Esophagus (tissue), 2 donors: ENCODE data around the gene SUN1. TPM values are rescaled to one million over a fixed set of nuclear protein-coding genes. Genes with fewer than 3 reads are reported as not detected.
A peak's percentile ranks its signal among the peaks of the same experiment; 100 is the strongest.

Source experiments
- H3K27ac ChIP-seq, 2 donors: one replicate each; pipeline ENCODE4 v1.5.1; 2013; ENCODE audit warnings: low read depth in 2 of 2, mild to moderate bottlenecking in 2 of 2, inconsistent platforms in 1 of 2, low read length in 1 of 2, moderate library complexity in 1 of 2
- H3K27me3 ChIP-seq, 2 donors: one replicate each; pipeline ENCODE4 v1.6.1; 2013; ENCODE audit warnings: low read length in 2 of 2, control low read depth in 1 of 2, mild to moderate bottlenecking in 1 of 2; ENCODE audit not compliant: insufficient read depth in 2 of 2, control insufficient read depth in 1 of 2
- H3K36me3 ChIP-seq, 2 donors: one replicate each; pipeline ENCODE4 v1.6.1; 2013; ENCODE audit warnings: low read length in 1 of 2; ENCODE audit not compliant: control insufficient read depth in 2 of 2, insufficient read depth in 2 of 2
- H3K4me1 ChIP-seq, 2 donors: one replicate each; pipeline ENCODE4 v1.6.1; 2013; ENCODE audit warnings: low read length in 1 of 2; ENCODE audit not compliant: control insufficient read depth in 2 of 2, insufficient read depth in 2 of 2
- H3K4me3 ChIP-seq, 2 donors: one replicate each; pipeline ENCODE4 v1.5.1; 2013; ENCODE audit warnings: low read length in 2 of 2, mild to moderate bottlenecking in 2 of 2, low read depth in 1 of 2, moderate library complexity in 1 of 2
- H3K9me3 ChIP-seq, 2 donors: one replicate each; pipeline ENCODE4 v1.6.1; 2013; ENCODE audit warnings: mild to moderate bottlenecking in 2 of 2, low read depth in 1 of 2, low read length in 1 of 2, moderate library complexity in 1 of 2; ENCODE audit not compliant: control insufficient read depth in 2 of 2, insufficient read depth in 1 of 2
- WGBS, 2 donors: extraction: QIAGEN DNeasy Blood & Tissue Kit; methylation state at CpG; one replicate each; pipeline ENCODE4 v1.1.7; 2013; 5-methylcytosine and 5-hydroxymethylcytosine counted together
- polyA plus RNA-seq, 2 donors: library from polyadenylated mRNA; stranded (reverse); fragments of 200-250 nt; gene quantifications; one replicate each; pipeline ENCODE4 v1.2.3, GENCODE V29; 2013
- donor health status: healthy with polysubstance abuse.
- donor health status: Bipolar disorder and iron deficiency.

The SUN1 gene
- polyA plus RNA-seq, 2 donors: 54.7 to 91.6 TPM

DNA sequence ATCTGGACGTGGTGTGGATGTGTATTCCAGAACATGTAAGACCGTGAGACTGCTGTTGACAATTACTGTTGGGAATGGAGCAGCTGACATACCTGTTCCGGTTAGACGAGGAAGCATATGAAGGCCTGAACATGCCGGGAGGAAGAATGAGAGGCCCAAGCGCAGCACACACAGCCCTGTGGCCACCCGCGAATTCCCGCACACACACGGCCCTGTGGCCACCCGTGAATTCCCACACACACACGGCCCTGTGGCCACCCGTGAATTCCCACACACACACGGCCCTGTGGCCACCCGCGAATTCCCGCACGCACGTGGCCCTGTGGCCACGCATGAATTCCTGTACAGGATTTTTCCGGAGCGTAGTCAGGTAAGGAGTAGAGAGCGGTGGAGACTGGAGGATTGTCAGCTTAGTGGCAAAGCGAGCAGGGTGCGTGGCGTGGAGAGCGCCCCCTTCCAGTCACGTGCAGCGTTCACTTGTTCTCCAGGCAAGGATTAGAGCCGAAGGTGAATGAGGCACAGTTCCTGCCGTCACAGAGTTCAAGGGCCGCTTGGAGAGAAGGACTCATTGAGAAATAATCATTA lies 9.5 kb upstream of the SUN1 start:
- WGBS, 2 donors: 74 to 84% methylated on average over 32 of the region's 32 CpGs
- H3K36me3 ChIP-seq: peaks cover 0 to 5% of the 10 kb centered on the region in 2 donors
- peak overlapping the region in 1 of 2 donors; percentile 85 for H3K27ac ChIP-seq
- no peaks in the 10 kb centered on the region for H3K9me3 ChIP-seq
- no peaks in the 10 kb centered on the region for H3K27me3 ChIP-seq
- H3K4me1 ChIP-seq: peaks cover 2 to 7% of the 10 kb centered on the region in 2 donors
- H3K4me3 ChIP-seq: no peak overlapping the region

DNA sequence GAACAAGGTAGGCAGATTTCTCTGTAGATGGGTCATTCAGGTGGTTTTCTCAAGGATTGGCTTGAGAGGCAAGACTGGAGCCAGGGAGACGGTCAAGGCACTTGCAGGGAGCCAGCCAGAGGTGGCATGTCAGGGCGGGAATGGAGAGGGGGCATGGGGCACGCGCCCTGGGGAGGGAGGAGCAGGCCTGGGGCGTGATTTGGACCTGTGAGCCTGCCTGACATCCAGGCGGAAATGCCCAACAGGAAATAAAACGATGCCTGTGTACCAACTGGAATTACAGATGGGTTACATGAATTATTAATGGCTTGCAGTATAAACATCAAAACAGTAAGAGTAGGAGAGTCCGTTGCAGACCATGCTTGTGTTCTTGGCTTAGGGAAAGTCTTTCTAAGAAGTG lies 8.6 kb upstream of the SUN1 start:
- no peaks in the 10 kb centered on the region for H3K27me3 ChIP-seq
- no peaks in the 10 kb centered on the region for H3K9me3 ChIP-seq
- peak overlapping the region; percentile 40 to 85 for H3K27ac ChIP-seq
- peaks cover 0 to 5% of the 10 kb centered on the region in 2 donors for H3K36me3 ChIP-seq
- WGBS, 2 donors: 36 to 45% methylated on average over 8 of the region's 8 CpGs
- no peak overlapping the region for H3K4me3 ChIP-seq
- H3K4me1 ChIP-seq: peaks cover 2 to 7% of the 10 kb centered on the region in 2 donors

DNA sequence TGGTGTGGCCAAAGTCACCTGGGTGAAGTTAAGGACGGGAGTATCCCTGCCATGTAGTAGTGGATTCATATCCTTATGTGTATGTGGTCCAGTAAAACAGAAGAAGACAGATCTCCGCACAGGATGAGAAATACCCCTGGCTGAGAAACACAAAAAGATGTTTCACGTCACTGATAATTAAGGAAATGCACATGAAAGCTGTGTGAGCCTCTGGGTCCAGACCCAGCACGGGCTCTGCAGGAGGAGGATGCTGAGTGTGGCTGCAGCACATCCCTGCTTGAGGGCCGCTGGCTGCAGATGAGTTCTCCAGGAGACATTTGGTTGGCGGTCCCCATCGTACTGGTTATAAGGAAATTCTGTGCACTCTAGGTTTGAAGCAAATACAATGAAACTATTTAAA lies 8.2 kb upstream of the SUN1 start:
- peaks cover 2 to 10% of the 10 kb centered on the region in 2 donors for H3K4me1 ChIP-seq
- WGBS, 2 donors: 70 to 71% methylated on average over 7 of the region's 7 CpGs
- H3K4me3 ChIP-seq: no peak overlapping the region
- peak overlapping the region; percentile 40 to 85 for H3K27ac ChIP-seq
- H3K36me3 ChIP-seq: peaks cover 0 to 5% of the 10 kb centered on the region in 2 donors
- no peaks in the 10 kb centered on the region for H3K9me3 ChIP-seq
- no peaks in the 10 kb centered on the region for H3K27me3 ChIP-seq

DNA sequence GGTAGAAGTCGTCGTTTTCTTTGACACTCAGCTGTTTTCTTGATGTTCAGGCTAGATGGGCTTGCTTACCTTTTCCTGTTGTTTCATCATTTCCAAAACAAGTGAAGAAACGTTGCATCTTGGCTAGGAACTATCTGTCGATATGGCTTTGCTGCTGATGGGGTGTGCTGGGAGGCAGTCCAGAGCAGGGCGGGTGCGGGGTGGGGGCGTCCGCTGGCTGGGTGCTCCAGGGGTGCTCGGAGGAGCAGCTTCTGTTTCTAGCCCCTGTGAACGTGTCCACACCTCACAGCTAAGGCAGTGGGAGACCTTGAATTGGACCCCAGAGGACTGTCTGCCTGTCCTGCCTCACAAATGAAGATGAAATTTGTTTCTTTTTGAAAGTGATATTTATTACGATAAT lies 7.6 kb upstream of the SUN1 start:
- Histone ChIP-seq H3K9me3 (no peaks in the 10 kb centered on the region), H3K27me3 (no peaks in the 10 kb centered on the region), H3K4me3 (no peak overlapping the region), H3K27ac (peak overlapping the region; percentile 47 to 74), H3K36me3 (peaks cover 0 to 5% of the 10 kb centered on the region in 2 donors), H3K4me1 (peaks cover 2 to 10% of the 10 kb centered on the region in 2 donors)
- 60 to 68% methylated on average over 11 of the region's 11 CpGs for WGBS, 2 donors

DNA sequence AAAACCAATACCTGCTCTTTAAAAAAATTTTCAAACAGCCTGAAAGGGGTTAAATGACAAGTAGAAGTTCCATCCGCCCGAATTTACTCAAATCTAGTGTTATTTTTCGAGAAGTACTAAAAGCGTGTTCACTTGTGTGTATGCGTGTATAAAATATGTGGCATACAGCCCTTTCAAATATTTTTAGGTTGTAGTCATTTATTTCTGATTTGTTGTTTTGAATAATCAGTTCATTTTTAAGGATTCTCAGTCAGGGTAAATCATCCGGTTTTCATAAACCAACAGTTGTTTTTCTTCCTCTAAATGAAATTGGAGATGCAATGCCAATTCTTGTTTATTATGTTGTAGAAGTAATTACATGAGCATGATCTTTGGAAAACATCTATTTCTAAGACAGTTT lies 6.9 kb upstream of the SUN1 start:
- Histone ChIP-seq H3K27ac (no peak overlapping the region), H3K4me1 (peaks cover 2 to 13% of the 10 kb centered on the region in 2 donors), H3K4me3 (no peak overlapping the region), H3K9me3 (no peaks in the 10 kb centered on the region), H3K27me3 (no peaks in the 10 kb centered on the region), H3K36me3 (peaks cover 0 to 5% of the 10 kb centered on the region in 2 donors)
- 63 to 66% methylated on average over 6 of the region's 6 CpGs for WGBS, 2 donors

DNA sequence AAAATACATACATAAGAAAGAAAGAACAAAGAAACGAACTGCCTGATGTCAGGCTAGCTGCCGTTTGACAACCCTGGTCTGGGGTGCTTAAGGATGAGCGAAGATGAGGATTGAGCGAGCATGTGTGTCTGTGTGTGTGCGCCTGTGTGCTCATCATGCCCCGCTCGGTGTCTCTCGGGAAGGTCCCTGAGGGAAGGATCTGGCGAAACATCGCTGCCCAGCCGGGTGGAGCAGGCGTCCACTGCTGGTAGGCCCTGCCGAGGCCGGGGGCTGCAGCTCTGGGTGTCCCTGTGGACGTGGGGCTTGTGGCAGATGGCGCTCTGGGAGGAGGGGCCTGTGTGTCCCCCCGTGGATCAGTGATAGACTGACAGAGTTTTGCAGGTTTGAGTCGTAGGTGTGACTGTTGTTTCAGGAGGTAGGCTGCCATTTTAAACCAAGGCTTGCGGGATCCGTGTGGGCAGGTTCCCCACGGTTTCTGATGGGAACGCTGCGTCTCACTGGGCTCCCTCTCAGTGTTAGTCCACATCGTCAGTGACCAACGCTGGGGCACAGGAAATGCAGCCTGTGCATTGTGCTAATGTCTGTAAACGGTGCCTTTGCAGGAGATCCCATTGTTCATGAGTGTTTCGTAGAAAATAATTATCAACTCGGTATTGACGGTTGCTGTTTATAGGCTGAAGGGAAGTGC lies 5.9 kb upstream of the SUN1 start:
- H3K27me3 ChIP-seq: no peaks in the 10 kb centered on the region
- no peak overlapping the region for H3K4me3 ChIP-seq
- peaks cover 7 to 18% of the 10 kb centered on the region in 2 donors for H3K4me1 ChIP-seq
- WGBS, 2 donors: 70 to 74% methylated on average over 29 of the region's 29 CpGs
- H3K27ac ChIP-seq: peak overlapping the region; percentile 65 to 69
- H3K36me3 ChIP-seq: peaks cover 0 to 5% of the 10 kb centered on the region in 2 donors
- H3K9me3 ChIP-seq: no peaks in the 10 kb centered on the region

DNA sequence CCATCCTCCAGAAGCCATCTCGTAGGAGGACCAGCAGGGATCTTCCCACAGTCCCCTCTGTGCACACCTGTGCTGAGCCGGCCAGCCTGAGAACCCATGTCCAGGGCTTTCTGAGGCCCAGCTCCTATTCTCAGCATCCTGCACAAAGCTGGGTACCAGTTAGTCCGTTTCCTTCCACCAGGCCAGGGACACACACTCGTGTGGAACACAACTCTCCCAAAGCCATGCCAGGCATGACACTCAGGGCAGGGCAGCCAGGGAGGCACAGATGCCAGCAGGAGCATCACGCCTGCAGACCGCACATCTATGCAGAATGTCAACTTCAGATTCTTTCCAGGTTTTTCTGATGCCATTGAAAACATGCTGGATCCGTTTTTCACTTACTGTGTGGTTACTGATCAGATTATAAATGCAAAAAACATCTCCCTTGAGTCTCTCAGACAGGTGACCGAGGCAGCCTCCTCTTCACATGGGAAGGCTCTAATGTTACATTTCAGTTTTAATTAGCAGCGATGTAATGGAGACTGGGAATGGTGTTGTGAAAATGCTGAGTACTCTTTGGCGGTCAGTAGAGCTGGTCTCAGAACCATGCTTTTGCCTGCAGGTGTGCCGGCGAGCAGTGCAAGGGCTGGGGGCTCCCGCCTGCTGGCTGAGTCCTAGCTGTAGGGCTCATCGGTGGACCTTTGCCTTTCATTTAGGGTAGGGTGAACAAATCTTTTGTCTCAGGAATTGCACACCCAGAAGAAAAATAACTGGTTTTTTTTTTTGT lies 3.3 kb upstream of the SUN1 start:
- Histone ChIP-seq H3K4me3 (no peak overlapping the region), H3K27ac (peak overlapping the region in 1 of 2 donors; percentile 8), H3K36me3 (peaks cover 0 to 3% of the 10 kb centered on the region in 2 donors), H3K27me3 (no peaks in the 10 kb centered on the region), H3K9me3 (no peaks in the 10 kb centered on the region), H3K4me1 (peaks cover 7 to 20% of the 10 kb centered on the region in 2 donors)
- WGBS, 2 donors: 87% methylated on average over 14 of the region's 14 CpGs

DNA sequence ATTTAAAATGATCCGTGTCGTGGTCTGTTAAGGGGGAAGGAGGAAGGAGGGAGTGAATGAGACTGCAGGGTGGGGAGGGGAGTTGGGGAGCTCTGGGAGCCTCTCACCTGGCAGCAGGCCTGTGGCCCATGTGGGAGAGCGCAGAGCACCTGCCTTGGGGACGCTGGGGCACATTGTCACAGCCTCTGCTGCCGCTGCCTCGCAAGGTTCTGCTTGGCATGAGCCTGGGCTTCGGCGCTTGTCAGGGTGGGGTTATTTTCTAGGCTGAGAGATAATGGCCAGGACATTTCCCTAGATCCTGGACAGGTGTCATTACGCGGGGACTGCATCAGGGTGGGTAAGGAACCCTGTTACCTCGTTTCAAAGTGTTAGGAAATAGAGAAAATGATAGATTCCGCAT lies 2.2 kb upstream of the SUN1 start:
- Histone ChIP-seq H3K4me3 (no peak overlapping the region), H3K27ac (peak overlapping the region; percentile 69 to 76), H3K9me3 (no peaks in the 10 kb centered on the region), H3K4me1 (peaks cover 9 to 20% of the 10 kb centered on the region in 2 donors), H3K36me3 (peaks cover 0 to 3% of the 10 kb centered on the region in 2 donors), H3K27me3 (no peaks in the 10 kb centered on the region)
- 54 to 60% methylated on average over 12 of the region's 12 CpGs for WGBS, 2 donors

DNA sequence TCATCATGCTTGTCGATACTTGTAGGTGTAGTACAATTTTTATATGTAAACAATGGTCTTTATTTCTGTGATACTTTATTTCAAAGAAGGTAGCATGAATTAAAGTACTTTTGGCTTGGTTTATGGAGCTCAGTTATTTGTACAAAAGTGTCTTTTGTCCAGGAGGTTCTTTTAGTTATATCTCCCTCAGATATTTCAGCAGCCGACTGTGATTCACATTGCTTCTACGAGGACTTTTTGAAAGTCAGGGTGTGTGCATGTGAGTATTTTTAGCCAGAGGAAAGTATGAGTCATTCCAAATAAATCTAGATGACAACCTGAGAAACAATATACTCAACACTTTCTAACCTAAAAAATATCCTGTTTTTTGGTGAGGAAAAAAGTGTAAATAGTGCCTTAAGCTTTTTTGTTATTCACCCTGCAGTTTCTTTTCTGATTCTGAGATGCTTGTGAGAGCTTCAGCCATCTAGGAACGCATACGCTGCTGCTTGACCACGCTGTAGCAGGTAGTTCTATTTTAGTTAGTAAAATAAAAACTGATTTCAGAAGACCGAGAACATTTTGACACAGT lies 595 bp upstream of the SUN1 start:
- H3K36me3 ChIP-seq: no peaks in the 10 kb centered on the region
- H3K4me3 ChIP-seq: no peak overlapping the region
- WGBS, 2 donors: 8 to 18% methylated on average over 7 of the region's 7 CpGs
- H3K27ac ChIP-seq: peak overlapping the region; percentile 92 to 99
- H3K27me3 ChIP-seq: no peaks in the 10 kb centered on the region
- no peaks in the 10 kb centered on the region for H3K9me3 ChIP-seq
- H3K4me1 ChIP-seq: peaks cover 13 to 29% of the 10 kb centered on the region in 2 donors
